GM12874 (cell line): ENCODE data around the gene SBNO2.

Experiments used
- TF ChIP-seq, protein P1 (sequence below): IDR thresholded peaks from 2 replicates; pipeline ENCODE4 v1.5.1; 2011; ENCODE audit warnings: low read depth, mild to moderate bottlenecking, control low read depth, low read length, moderate library complexity; ENCODE audit not compliant: insufficient read depth

Gene SBNO2

DNA sequence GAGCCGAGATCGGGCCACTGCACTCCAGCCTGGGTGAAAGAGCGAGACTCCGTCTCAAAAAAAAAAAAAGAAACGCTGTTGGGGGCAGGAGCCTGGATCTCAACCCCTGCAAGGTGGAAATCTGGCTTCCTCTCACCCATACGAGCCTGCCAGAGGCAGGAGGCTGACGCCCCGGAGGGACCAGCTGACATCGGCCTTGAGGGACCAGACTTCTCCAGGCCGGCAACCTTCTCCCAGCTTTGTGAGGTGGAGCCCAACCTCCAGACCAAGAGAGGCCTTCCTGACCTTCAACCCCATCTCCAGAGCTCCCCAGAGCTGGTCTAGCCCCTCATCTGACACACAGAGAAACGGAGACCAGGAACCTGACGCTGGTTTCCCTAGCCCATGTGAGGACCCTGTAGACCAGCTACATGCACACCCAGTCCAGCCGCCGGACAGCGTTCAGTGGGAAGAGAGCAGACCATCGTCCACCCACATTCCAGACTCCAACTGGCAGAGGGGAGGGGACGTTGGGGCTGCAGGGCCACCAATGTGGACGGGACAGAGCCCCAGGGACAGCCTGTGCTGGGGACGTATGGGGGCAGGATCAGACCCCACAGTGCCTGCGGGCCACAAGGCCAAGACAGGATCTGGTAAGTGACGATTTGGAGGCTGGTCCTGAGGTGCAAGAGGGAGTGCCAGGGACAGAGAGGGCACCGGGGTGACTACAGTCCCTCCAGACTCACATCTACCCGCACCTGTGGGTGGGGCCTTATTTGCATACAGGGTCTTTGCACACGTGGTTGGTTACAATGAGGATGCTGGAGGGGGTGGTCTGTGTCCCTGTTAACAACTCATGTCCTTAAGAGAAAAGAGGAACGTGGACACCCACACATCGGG, 11.4 kb downstream of the SBNO2 start:
- TF ChIP-seq, protein P1, sequence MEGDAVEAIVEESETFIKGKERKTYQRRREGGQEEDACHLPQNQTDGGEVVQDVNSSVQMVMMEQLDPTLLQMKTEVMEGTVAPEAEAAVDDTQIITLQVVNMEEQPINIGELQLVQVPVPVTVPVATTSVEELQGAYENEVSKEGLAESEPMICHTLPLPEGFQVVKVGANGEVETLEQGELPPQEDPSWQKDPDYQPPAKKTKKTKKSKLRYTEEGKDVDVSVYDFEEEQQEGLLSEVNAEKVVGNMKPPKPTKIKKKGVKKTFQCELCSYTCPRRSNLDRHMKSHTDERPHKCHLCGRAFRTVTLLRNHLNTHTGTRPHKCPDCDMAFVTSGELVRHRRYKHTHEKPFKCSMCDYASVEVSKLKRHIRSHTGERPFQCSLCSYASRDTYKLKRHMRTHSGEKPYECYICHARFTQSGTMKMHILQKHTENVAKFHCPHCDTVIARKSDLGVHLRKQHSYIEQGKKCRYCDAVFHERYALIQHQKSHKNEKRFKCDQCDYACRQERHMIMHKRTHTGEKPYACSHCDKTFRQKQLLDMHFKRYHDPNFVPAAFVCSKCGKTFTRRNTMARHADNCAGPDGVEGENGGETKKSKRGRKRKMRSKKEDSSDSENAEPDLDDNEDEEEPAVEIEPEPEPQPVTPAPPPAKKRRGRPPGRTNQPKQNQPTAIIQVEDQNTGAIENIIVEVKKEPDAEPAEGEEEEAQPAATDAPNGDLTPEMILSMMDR = no peak

DNA sequence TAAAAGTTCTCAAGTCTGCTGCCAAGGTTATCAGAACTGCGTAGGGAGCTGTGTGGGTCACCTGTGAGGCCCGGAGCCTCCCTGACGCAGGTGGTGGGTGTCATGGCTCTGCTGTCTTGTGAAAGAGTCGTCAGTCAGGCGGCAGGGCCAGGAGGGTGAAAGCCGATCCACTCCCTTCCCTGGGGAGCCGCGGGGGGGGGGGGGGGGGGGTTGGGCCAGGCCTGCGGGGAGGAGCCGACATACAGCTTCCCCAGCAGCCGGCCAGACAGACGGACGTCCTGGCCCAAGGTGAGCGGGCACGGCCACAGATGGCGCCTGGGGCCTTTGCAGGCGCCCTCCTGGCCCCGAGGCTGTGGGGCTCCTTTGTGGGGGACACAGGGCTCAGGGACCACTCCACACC, 12.4 kb downstream of the SBNO2 start:
- TF ChIP-seq, protein P1 = no peak

DNA sequence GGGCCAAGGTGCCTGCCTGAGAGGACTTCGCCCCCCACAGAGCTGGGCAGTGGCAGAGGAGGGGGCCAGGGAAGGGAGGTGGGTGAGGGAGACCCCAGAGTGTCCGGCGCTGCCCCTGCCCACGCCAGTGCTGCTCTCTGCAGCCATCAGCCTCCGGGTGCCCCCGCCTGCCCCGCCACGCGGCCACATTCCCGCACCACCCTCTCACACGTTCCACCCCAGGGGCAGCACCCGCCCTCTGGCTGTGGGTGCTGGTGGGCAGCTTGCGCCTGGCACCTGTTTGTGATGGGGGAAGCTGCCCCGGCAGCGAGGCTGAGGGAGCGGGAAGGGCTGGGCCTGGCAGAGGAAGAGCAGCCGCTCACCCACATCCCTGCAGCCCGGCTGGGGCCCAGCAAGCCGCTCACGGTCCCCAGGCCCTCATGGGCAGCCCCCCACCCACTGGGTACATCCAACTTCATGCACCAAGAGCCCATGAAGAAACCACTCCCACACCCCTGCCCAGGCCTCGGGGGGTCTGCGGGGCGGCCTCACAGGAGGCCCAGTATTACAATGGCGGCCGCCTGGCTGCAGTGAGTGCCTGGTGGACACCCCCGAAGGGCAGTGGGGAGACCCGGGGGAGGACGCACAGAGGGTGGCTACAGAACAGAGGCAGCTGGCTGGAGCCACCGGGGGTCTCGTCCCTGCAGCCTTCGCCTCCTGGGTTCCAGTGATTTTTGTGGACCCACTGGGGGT, 14.0 kb downstream of the SBNO2 start:
- TF ChIP-seq, protein P1 = no peak

DNA sequence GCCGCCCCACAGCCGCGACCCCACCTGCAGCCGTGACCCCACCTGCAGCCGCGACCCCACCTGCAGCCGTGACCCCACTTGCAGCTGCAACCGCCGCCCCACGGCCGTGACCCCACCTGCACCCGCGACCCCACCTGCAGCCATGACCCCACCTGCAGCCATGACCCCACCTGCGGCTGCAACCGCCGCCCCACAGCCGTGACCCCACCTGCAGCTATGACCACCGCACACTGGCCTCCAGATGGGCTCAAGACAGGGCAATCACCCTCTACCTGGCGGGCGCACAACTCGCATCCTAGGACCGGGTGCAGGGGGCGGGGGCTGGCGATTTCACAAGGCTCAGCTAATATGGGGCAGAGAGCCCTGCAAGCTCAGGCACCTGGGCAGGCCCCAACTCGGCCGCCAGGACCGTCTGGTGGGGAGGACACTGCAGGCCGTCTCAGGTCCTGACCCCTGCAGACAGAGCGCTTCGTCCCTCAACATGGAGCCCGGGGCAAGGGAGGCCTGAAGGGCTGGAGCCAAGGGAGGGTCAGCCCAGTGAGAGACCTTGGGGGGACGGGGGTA, 15.1 kb downstream of the SBNO2 start:
- TF ChIP-seq, protein P1 = no peak

DNA sequence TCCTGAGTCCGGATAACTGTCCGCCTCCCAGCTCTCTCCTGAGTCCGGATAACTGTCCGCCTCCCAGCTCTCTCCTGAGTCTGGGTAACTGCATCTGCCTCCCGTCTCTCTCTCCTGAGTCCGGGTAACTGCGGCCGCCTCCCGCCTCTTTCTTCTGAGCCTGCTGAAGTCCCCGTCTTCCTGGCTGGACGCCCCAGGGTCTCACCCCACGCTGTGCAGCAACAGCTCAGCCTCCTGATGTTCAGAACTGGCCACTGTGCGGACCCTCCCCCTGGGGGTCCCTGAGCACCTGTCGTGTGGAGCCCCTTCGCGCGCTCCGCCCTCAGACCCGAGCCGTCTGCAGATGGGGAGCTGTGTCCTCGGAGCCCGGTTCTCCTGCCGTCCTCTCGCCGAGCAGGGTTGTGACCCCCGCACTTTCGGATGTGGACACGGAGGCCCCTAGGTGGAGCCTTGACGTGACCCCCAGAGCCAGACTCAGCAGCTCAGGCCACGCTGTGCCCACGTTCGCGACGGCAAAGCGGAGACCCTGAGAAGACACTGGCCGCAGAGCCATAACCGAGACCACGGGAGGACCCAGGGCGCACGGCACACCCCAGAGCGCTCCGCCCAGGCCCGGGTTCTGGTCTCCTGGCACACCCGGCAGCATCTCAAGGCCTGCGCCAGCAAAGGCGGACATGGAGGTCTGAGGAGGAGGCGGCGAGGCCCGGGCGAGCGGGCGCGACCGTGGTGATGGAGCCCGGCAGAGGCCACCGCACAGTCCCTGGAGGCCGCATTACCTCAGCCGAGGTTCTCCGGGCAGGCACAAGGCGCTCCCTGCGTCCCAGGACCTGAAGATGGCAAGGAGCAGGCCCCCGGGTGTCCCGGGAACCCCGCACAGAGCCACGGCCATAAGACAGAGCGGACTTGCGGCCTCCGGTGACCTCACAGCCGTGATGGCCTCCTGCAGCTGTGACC, 15.9 kb downstream of the SBNO2 start:
- TF ChIP-seq, protein P1 = no peak

DNA sequence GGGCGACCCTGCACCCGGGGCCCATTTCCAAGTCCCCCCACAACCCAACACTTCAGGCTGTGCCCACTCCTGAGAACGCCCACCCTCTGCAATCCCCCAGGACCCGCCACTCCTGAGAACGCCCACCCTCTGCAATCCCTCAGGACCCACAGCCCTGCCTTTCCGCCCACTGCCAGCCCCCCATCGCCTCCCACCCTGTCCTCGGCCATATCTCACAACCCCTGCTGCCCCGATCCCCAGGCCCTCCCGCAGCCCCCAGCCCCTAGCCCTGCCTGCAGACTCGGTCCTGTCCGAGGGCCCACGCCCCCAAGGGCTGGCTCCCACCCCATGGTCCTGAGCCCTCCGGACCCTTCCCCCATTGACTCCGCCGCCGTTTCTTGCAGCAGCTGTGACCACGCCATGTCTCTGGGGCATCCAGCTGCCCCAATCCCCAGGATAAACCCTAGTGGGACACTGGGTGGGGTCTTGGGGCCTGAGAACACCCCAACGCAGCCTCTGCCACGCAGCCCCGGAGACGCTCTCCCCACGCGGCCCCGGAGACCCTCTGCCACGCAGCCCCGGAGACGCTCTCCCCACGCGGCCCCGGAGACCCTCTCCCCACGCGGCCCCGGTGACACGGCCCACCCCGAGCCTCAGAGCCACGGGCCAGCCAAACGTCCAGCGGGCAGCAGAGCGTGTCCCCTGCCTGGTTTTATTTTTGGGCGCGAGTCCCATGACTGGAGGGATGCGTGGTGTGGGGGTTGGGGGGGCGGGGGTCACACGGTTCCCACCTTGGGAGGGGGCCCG, 17.0 kb downstream of the SBNO2 start:
- TF ChIP-seq, protein P1 = no peak
